Stimulated activated naive CD8-positive, alpha-beta T cell treated with anti-CD3 and anti-CD28 coated beads, Interleukin-15, Interleukin-2, amounts not matched to agents 100 ng/mL and 50 ng/mL, for 24 hours (primary cell): ENCODE measurements around the gene PPP5C.
"Not testable (repeated sequence)": the region's sequence is repeated elsewhere in the genome, so short reads cannot be mapped to it uniquely, and the experiment has no call there.

Experiments used
- H3K27ac Mint-ChIP-seq: one replicate; pipeline ENCODE4 v1.8.0; 2021; ENCODE audit warnings: mild to moderate bottlenecking, mixed read lengths
- H3K27me3 Mint-ChIP-seq: one replicate; pipeline ENCODE4 v1.8.0; 2021; ENCODE audit warnings: mixed read lengths
- H3K36me3 Mint-ChIP-seq: one replicate; pipeline ENCODE4 v1.8.0; 2021; ENCODE audit warnings: low read depth, mixed read lengths
- H3K4me1 Mint-ChIP-seq: one replicate; pipeline ENCODE4 v1.8.0; 2021; ENCODE audit warnings: low read depth, mixed read lengths
- H3K4me3 Mint-ChIP-seq: one replicate; pipeline ENCODE4 v1.8.0; 2021; ENCODE audit warnings: mild to moderate bottlenecking, mixed read lengths
- H3K9me3 Mint-ChIP-seq: one replicate; pipeline ENCODE4 v1.8.0; 2021; ENCODE audit warnings: mixed read lengths

PPP5C gene

DNA sequence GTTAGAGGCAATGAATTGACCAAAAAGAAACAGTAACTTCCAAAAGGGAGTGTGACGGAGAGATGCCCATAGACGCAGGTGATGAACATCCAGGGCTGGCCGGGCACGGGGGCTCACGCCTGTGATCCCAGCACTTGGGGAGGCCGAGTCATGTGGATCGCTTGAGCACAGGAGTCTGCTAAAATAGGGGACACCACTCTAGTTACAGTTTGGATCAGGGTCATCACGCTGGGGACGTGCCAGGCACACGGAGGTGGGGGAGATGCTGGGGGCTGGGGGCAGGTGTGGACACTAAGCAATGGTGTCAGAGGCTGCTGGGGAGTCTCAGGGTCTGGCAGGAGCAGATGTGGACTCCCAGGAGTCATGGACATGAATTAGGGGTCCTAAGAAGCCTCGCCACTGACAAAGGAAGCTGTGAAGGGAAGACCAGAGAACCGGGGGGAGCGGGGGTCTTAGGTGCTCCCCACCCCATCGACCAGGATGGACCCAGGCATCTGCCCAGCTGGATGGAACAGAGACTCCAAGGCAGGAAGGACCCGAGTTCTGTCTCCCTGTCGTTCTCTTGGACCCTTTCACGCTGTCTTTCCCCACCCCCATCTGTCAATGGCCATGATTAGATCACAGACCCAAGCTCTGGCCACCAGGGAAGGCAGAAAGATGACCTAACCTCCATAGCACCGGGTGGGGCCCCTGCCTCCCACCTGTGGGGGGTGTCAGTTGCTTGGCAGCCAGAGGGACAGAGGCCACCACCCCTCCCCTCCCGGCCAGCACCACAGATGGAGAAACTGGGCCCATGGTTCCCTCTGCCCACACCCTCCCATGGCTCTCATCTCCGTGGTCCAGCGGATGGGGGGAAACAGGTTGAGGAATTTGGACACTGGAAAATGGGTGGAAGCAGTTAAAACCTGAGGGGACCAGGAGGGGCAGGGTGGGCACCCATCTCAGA, 46.8 kb downstream of the PPP5C start:
- Mint-ChIP-seq H3K36me3 (peaks cover 29% of the 10 kb centered on the region), H3K4me3 (no peak overlapping the region), H3K27ac (no peak overlapping the region), H3K27me3 (peaks cover 5% of the 10 kb centered on the region), H3K9me3 (no peaks in the 10 kb centered on the region), H3K4me1 (peaks cover 10% of the 10 kb centered on the region)

DNA sequence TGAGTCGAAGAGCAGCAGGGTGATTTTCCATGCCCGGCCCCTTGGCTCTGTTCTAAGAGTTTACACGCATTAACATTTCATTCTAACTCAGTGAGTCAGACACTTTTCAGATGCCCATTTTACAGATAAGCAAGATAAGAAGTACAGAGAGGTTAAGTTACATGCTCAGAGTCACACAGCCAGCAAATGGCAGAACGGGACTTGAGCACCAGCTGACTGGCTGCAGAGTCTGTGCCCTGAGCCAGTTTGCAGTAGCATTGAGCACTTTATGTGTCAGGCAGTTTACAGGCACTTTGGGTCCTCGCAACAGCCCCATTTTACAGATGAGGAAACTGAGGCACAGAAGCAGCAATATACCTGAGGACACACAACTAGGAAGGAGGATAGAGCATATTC, 47.5 kb downstream of the PPP5C start:
- no peaks in the 10 kb centered on the region for H3K9me3 Mint-ChIP-seq
- H3K36me3 Mint-ChIP-seq, result peaks cover 23% of the 10 kb centered on the region
- H3K4me1 Mint-ChIP-seq, result peaks cover 10% of the 10 kb centered on the region
- H3K4me3 Mint-ChIP-seq, result no peak overlapping the region
- H3K27me3 Mint-ChIP-seq, result peaks cover 8% of the 10 kb centered on the region
- no peak overlapping the region for H3K27ac Mint-ChIP-seq

DNA sequence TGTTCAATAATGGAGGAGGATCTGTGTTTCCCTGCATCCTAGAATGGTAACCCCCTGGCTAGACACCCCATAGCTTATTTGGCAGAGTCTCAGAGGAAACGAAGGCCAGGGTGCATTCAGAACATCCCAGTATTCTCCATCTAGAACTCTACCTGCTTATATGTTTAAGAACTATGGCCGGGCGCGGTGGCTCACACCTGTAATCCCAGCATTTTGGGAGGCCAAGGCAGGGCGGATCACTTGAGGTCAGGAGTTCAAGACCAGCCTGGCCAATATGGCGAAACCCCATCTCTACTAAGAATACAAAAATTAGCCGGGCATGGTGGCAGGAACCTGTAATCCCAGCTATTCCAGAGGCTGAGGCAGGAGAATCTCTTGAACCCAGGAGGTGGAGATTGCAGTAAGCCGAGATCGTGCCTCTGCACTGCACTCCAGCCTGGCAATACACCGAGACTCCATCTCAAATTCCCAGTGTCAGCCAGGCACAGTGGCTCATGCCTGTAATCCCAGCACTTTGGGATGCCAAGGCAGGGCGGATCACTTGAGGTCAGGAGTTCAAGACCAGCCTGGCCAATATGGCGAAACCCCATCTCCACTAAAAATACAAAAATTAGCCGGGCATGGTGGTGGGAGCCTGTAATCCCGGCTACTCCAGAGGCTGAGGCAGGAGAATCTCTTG, 51.1 kb downstream of the PPP5C start:
- H3K9me3 Mint-ChIP-seq, H3K4me3 Mint-ChIP-seq, H3K27ac Mint-ChIP-seq, H3K36me3 Mint-ChIP-seq, H3K4me1 Mint-ChIP-seq: not testable (repeated sequence)
- peaks cover 21% of the 10 kb centered on the region for H3K27me3 Mint-ChIP-seq

DNA sequence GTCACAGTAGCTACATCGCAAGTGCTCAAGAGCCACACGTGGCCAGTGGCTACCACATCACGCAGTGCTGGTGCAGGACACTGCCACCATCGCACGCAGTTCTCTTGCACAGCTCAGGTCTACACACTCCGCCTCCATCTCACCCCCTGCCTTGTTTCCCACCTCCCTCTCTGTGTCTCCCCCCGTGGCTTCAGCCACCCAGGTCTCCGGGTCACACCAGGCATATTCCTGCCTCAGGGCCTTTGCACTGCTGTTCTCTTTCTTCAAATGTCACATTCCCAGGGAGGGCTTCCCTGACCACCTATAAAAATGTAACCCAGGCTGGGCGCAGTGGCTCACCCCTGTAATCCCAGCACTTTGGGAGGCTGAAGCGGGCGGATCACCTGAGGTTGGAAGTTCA, 55.8 kb downstream of the PPP5C start:
- Mint-ChIP-seq H3K4me3 (no peak overlapping the region), H3K9me3 (no peaks in the 10 kb centered on the region), H3K4me1 (peaks cover 9% of the 10 kb centered on the region), H3K27me3 (peaks cover 56% of the 10 kb centered on the region), H3K27ac (no peak overlapping the region), H3K36me3 (no peaks in the 10 kb centered on the region)

DNA sequence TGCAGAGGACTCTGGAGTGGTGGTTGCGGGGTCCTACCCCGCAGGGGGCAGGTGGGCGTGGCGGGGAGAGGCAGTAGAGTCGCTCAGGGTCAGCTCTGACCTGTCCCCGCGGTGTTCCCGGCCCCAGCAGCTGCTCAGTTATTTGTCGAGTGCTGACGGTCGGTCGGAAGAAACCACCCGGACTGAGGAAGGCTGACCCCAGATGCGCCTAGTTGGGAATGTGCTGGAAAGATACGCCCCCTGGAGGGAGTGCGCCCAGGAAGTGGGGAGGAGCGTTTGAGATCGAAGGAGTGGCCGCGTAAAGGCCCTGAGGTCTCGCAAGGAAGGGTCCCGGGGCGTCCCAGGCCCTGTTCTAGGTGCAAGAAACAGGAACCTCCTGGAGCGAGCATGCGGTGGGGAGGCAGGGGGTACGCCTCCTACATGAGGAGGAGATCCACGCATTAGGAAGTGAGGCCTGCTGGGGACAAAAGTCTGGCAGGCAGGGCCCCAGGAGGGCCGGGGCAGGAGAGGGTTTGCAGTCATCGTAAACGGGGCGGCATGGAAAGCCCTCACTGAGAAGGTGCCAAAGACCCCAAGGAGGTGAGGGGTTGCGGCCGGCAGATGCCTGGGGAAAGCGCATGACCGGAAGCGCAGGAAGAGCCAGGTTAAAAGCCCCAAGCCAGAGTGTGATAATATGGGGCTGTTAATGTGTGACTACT, 57.3 kb downstream of the PPP5C start:
- Mint-ChIP-seq H3K4me3 (peak overlapping the region; percentile 47), H3K27ac (no peak overlapping the region), H3K4me1 (peaks cover 9% of the 10 kb centered on the region)

DNA sequence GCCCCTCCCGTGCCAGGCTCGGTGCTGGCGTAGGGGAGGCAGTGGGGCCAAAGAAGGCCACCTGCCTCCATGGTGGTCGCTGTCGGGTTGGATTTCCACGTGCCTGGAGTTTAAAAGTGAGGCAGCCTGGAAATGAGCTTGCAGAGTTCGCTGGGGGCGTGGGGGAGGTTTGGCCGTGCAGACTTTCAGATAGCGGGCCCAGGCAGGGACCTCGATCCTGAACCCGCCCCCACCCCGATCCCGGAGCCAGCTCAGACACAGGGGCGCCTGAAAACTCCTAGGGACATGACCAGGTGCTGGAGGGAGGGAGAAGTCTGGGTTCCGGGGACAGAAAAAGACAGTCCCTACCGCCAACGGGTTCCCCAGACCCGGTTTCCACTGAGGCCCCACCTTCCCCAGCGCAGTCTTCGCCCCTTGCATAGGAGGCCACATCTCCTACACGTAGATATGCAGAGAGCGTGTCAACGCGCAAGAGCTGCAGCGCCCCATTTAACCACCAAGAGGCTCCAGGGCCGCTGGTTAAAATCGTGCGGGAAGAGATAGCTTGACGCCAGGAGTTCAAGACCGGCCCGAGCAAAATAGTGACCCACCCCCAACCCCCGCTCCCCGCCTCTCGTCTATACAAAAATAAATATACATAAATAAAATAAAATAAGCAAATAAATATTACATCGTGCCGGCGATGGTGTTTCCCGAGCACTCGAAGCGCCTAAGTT, 58.0 kb downstream of the PPP5C start:
- H3K36me3 Mint-ChIP-seq, result no peaks in the 10 kb centered on the region

More for the DNA sequence above, 57.3 kb downstream of the PPP5C start:
- H3K9me3 Mint-ChIP-seq, result no peaks in the 10 kb centered on the region
- no peaks in the 10 kb centered on the region for H3K36me3 Mint-ChIP-seq
- H3K27me3 Mint-ChIP-seq, result peaks cover 66% of the 10 kb centered on the region

DNA sequence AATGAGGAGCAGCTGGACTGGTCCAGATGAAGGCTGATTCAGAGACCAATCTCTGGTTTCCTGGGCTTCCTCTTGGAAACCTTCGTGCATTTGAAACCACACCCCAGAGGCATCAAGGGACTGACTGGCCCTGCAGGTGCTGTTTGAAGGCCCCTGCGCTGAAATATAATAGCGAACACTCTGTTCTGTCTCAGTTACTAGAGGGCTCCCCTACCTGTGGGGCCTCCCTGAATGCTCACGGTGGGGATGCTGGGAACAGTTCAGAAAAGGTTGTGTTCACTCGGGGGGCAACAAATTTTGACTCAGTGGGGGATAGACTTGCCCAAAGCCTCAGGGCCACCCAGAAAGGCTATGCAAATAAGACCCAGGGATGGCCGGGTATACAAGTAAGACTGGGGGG, 60.1 kb downstream of the PPP5C start:
- Mint-ChIP-seq H3K4me3 (no peak overlapping the region), H3K27me3 (peaks cover 77% of the 10 kb centered on the region), H3K27ac (no peak overlapping the region), H3K4me1 (peaks cover 9% of the 10 kb centered on the region), H3K9me3 (no peaks in the 10 kb centered on the region), H3K36me3 (no peaks in the 10 kb centered on the region)

More for the DNA sequence above, 58.0 kb downstream of the PPP5C start:
- H3K27ac Mint-ChIP-seq, result no peak overlapping the region
- peaks cover 66% of the 10 kb centered on the region for H3K27me3 Mint-ChIP-seq
- H3K4me3 Mint-ChIP-seq, result peak overlapping the region; percentile 47
- H3K9me3 Mint-ChIP-seq, result no peaks in the 10 kb centered on the region
- peaks cover 9% of the 10 kb centered on the region for H3K4me1 Mint-ChIP-seq

DNA sequence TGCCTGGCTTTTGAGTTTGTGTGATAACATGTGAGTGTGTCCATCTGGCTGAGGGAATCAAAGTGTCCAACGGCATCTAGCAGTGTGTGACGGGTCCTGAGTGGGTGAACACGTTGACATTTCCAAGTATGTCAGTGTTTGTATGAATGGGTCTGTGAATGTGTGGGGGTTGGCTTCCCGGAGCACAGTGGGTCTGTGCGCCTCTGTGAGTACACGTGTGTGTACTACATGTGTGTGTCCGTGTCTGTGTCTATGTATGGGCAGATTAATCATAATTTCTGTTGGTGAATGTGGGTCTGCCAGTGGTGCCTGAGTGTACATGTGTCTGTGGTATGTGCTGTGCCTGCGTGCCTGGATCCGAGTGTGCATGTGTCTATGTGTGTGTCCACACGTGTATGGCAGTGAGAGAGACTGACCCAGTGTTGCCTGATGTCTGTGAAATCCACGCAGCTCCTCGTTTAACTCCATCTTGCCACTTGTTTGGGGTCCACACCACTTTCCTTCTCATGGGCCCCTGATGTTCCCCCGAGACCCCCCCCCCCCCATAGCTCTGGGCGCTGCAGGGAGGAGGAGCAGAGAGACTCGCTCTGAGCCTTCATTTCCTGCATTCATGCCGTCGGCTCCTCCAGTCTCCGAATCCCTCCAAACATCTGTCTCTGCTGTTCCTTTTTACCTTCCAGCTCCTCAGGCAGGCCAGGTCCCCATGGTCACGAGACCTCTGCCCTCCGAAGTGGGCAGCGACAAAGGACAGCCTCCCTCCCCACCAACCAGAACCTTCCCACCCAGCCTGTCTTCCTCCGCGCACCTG, 61.2 kb downstream of the PPP5C start:
- Mint-ChIP-seq H3K4me1 (peaks cover 9% of the 10 kb centered on the region), H3K27ac (no peak overlapping the region), H3K4me3 (no peak overlapping the region), H3K9me3 (no peaks in the 10 kb centered on the region), H3K36me3 (no peaks in the 10 kb centered on the region), H3K27me3 (peaks cover 80% of the 10 kb centered on the region)

DNA sequence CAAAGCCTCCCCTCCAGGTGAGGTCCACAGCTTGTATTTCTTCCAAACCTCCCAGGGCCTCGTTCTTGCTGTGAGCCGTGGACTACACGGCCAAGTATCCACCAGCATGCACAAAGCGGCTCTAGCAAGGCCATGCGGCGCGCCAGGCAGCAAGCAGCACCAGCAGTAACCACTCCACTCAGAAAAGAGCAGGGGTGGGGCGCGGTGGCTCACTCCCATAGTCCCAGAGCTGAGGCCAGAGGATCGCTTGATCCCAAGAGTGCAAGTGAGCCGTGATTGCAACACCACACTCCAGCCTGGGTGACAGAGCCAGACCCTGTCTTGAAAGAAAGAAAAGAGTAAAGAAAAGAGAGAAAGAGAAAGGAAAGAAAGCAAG, 61.8 kb downstream of the PPP5C start:
- no peak overlapping the region for H3K4me3 Mint-ChIP-seq
- no peak overlapping the region for H3K27ac Mint-ChIP-seq

DNA sequence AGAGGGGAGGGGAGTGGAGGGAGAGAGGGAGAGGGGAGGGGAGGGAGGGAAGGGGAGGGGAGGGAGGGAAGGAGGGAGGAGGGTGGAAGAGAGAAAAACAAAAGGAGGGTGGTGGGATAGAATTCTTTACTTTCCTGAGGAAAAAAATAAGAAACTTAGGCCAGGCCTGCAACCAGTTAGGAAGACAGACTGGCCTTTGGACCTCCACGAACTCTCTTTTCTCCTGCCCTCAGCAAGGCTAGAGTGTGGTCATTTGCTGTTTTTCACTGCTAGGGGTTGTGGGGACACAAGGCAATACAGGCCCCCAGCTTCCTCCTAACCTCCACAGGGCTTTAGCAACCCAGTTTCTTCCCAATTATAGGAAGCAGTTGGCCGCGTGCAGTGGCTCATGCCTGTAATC, 62.3 kb downstream of the PPP5C start:
- H3K9me3 Mint-ChIP-seq, result no peaks in the 10 kb centered on the region
- H3K27ac Mint-ChIP-seq, result no peak overlapping the region
- peaks cover 6% of the 10 kb centered on the region for H3K4me1 Mint-ChIP-seq
- H3K36me3 Mint-ChIP-seq, result no peaks in the 10 kb centered on the region
- peaks cover 79% of the 10 kb centered on the region for H3K27me3 Mint-ChIP-seq
- H3K4me3 Mint-ChIP-seq, result no peak overlapping the region

More for the DNA sequence above, 61.8 kb downstream of the PPP5C start:
- Mint-ChIP-seq H3K27me3 (peaks cover 79% of the 10 kb centered on the region), H3K4me1 (peaks cover 9% of the 10 kb centered on the region), H3K9me3 (no peaks in the 10 kb centered on the region), H3K36me3 (no peaks in the 10 kb centered on the region)

DNA sequence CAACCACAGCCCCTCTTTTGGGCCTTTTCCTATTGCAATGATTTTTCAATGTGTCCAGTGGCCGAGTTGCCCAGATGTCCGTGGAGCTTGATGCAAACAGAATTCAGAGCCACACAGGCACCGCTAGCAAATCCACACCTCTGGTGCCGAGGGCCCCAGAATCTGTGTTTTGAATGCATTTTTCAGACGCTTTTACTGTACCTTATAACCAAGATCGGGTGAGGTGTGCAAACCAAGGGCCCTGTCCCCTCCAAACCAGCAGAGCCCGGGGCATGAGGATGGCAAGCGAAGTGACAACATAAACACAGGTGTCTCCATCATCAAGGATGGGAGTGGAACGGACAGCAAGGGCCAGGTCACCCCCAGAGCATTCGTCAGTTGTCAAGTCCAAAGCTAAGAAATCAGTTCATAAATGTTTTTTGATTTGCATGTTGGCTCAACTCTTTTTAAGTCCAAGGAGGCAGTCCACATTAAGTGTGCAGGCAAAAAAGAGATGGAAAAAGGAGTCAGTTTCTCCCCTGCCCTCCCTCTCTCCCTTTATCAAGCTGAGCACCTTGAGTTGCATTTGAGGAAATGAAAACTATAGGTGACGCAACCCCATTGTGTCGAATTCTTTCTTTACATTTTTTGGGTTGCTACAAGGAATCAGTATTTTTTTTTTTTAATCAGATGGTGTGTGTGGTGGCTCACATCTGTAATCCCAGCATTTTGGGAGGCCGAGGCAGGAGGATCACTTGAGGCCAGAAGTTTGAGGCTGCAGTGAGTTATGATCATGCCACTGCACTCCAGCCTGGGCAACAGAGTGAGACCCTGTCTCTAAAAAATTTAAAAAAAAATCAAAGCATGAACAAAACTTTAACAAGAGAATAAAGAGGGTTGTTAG, 63.6 kb downstream of the PPP5C start:
- H3K36me3 Mint-ChIP-seq, result no peaks in the 10 kb centered on the region
- H3K27me3 Mint-ChIP-seq, result peaks cover 84% of the 10 kb centered on the region
- H3K4me3 Mint-ChIP-seq, result no peak overlapping the region
- no peak overlapping the region for H3K27ac Mint-ChIP-seq
- H3K4me1 Mint-ChIP-seq, result no peaks in the 10 kb centered on the region
- H3K9me3 Mint-ChIP-seq, result no peaks in the 10 kb centered on the region

DNA sequence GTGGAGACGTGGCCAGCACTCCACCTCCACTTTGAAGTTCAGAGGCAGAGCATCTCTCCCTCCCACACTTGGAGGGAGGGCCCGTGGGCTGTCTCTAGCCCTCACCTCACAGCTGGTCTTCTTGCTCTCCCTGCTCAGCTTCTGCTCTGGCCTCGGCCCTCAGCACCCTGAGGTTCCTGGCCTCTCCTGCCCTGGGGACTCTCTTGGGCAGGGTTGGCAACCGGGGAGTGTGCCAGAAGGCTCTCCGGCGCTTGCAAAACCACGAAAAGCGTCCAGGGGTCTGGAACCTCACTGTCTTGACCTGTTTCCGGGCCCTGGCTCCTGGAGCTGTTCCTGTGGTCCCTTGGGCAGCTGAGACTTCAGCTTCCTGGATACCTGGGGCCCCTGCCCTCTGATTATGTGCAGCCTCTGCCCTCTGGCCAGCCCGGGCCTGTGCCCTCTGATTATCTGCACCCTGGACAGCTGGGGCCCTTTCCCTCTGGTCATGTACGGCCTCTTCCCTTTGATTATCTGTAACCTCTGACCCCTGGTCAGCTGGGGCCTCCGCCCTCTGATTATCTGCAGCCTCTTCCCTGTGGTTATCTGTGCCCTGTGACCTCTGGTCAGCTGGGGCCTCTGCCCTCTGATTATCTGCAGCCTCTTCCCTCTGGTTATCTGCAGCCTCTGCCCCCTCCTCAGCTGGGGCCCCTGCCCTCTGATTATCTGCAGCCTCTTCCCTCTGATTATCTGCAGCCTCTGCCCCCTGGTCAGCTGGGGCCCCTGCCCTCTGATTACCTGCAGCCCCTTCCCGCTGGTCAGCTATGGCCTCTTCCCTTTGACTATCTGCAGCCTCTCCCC, 64.4 kb downstream of the PPP5C start:
- peaks cover 5% of the 10 kb centered on the region for H3K4me1 Mint-ChIP-seq
- H3K36me3 Mint-ChIP-seq, result no peaks in the 10 kb centered on the region
- no peaks in the 10 kb centered on the region for H3K9me3 Mint-ChIP-seq
- H3K27me3 Mint-ChIP-seq, result peaks cover 84% of the 10 kb centered on the region
- H3K4me3 Mint-ChIP-seq, result no peak overlapping the region
- H3K27ac Mint-ChIP-seq, result no peak overlapping the region
